Activated CD8-positive, alpha-beta memory T cell treated with anti-CD3 and anti-CD28 coated beads, Interleukin-2, amount 50 U/mL, for 1 hour (primary cell): ENCODE measurements around the gene PCDH8.
"Not testable (repeated sequence)": the region's sequence is repeated elsewhere in the genome, so short reads cannot be mapped to it uniquely, and the experiment has no call there.

ENCODE experiments used
- DNase-seq: peaks from one replicate; pipeline ENCODE4 v3.0.0-alpha.2; 2020; ENCODE audit errors: extremely low read depth

The PCDH8 gene

GRCh38 chr13:52817886-52818285 is 30.6 kb downstream of the PCDH8 start:
- not testable (repeated sequence) for DNase-seq

- DNase-seq = no peak
Observed at GRCh38 chr13:52815330-52815729, 33.1 kb downstream of the PCDH8 start.

- no peak for DNase-seq
Observed at GRCh38 chr13:52812941-52813340, 35.5 kb downstream of the PCDH8 start.

GRCh38 chr13:52811841-52812240 is 36.6 kb downstream of the PCDH8 start:
- DNase-seq = no peak

- no peak for DNase-seq
Observed at GRCh38 chr13:52810526-52810925, 37.9 kb downstream of the PCDH8 start.

- DNase-seq = no peak
Observed at GRCh38 chr13:52810011-52810410, 38.4 kb downstream of the PCDH8 start.

- DNase-seq = no peak
Observed at GRCh38 chr13:52809310-52809769, 39.1 kb downstream of the PCDH8 start.

- no peak for DNase-seq
Observed at GRCh38 chr13:52808842-52809219, 39.6 kb downstream of the PCDH8 start.

GRCh38 chr13:52806029-52806428 is 42.4 kb downstream of the PCDH8 start:
- no peak for DNase-seq

- no peak for DNase-seq
Observed at GRCh38 chr13:52804202-52804641, 44.2 kb downstream of the PCDH8 start.

GRCh38 chr13:52800856-52801255 is 47.6 kb downstream of the PCDH8 start:
- no peak for DNase-seq

- no peak for DNase-seq
Observed at GRCh38 chr13:52798770-52799430, 49.5 kb downstream of the PCDH8 start.

GRCh38 chr13:52797176-52797575 is 51.3 kb downstream of the PCDH8 start:
- DNase-seq = no peak

GRCh38 chr13:52794589-52794988 is 53.9 kb downstream of the PCDH8 start:
- no peak for DNase-seq

- no peak for DNase-seq
Observed at GRCh38 chr13:52793515-52794061, 54.9 kb downstream of the PCDH8 start.
